HEK293 (cell line): ENCODE results near the gene TPI1.

Source experiments
- HOXA7 ChIP-seq: sonication (generic); formaldehyde crosslinking; IDR thresholded peaks from 2 replicates; pipeline ENCODE4 v1.8.1; 2022; ENCODE audit warnings: missing genetic modification reagents, borderline replicate concordance
- KLF1 ChIP-seq: fragments of 450-650 bp; formaldehyde crosslinking; IDR thresholded peaks from 2 replicates; pipeline ENCODE4 v1.5.1; 2016; ENCODE audit warnings: missing biosample characterization, missing genetic modification characterization
- KLF16 ChIP-seq: fragments of 450-650 bp; formaldehyde crosslinking; IDR thresholded peaks from 2 replicates; pipeline ENCODE4 v1.5.1; 2017; ENCODE audit warnings: missing biosample characterization, missing genetic modification characterization
- MEIS1 ChIP-seq: sonication (generic); formaldehyde crosslinking; IDR thresholded peaks from 2 replicates; pipeline ENCODE4 v1.8.1; 2022; ENCODE audit warnings: missing genetic modification reagents, mild to moderate bottlenecking, borderline replicate concordance
- ZNF10 ChIP-seq: fragments of 450-650 bp; formaldehyde crosslinking; IDR thresholded peaks from 2 replicates; pipeline ENCODE4 v1.5.1; 2017; ENCODE audit warnings: missing biosample characterization, missing genetic modification characterization
- ZNF121 ChIP-seq: fragments of 450-650 bp; formaldehyde crosslinking; IDR thresholded peaks from 2 replicates; pipeline ENCODE4 v1.5.1; 2016; ENCODE audit warnings: missing biosample characterization, missing genetic modification characterization
- ZNF184 ChIP-seq: fragments of 450-650 bp; IDR thresholded peaks from 2 replicates; pipeline ENCODE4 v1.5.1; 2018; ENCODE audit warnings: missing biosample characterization, mild to moderate bottlenecking, missing genetic modification characterization
- ZNF274 ChIP-seq, 2 experiments: fragments of 200-500 bp in 1 of 2; fragments of 450-650 bp in 1 of 2; sonication (Bioruptor generic) in 1 of 2; formaldehyde crosslinking in 1 of 2; IDR thresholded peaks; 2 replicates each; pipeline versions ENCODE4 v1.5.1 to v1.6.1; 2014 to 2016; ENCODE audit warnings: borderline replicate concordance in 1 of 2, inconsistent platforms in 1 of 2, low read length in 1 of 2, missing biosample characterization in 1 of 2, missing genetic modification characterization in 1 of 2
- ZNF449 ChIP-seq: fragments of 450-650 bp; formaldehyde crosslinking; IDR thresholded peaks from 2 replicates; pipeline ENCODE4 v1.5.1; 2017; ENCODE audit warnings: missing biosample characterization, mild to moderate bottlenecking, missing genetic modification characterization, moderate library complexity
- ZNF670 ChIP-seq: fragments of 450-650 bp; formaldehyde crosslinking; IDR thresholded peaks from 2 replicates; pipeline ENCODE4 v1.5.1; 2016; ENCODE audit warnings: missing biosample characterization, missing genetic modification characterization, low read depth
- ZSCAN18 ChIP-seq: fragments of 450-650 bp; formaldehyde crosslinking; IDR thresholded peaks from 2 replicates; pipeline ENCODE4 v1.5.1; 2016; ENCODE audit warnings: missing biosample characterization, missing genetic modification characterization
- ZSCAN30 ChIP-seq: fragments of 450-650 bp; IDR thresholded peaks from 2 replicates; pipeline ENCODE4 v1.5.1; 2018; ENCODE audit warnings: missing biosample characterization, mild to moderate bottlenecking, missing genetic modification characterization, moderate library complexity
- ZSCAN4 ChIP-seq: fragments of 450-650 bp; formaldehyde crosslinking; IDR thresholded peaks from 2 replicates; pipeline ENCODE4 v1.5.1; 2017; ENCODE audit warnings: missing biosample characterization, missing genetic modification characterization
- TF ChIP-seq, protein P1 (sequence below): fragments of 450-650 bp; formaldehyde crosslinking; IDR thresholded peaks from 2 replicates; pipeline ENCODE4 v1.5.1; 2016; ENCODE audit warnings: missing biosample characterization, missing genetic modification characterization

DNA sequence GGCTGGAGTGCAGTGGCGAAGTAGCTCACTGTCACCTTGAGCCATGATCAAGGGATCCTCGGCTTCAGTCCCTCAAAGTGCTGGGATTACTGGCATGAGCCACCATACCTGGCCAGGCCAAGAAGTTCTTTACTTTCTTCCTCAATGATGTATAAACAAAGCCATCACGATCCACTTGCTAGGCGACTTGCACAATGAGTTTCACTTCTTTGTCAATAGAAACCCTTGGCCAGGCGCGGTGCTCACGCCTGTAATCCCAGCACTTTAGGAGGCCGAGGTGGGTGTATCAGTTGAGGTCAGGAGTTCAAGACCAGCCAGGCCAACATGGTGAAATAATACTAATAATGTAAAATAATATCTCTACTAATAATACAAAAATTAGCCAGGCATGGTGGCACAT lies 20.1 kb downstream of the TPI1 start:
- TF ChIP-seq ZNF184: no peak
- TF ChIP-seq, protein P1, sequence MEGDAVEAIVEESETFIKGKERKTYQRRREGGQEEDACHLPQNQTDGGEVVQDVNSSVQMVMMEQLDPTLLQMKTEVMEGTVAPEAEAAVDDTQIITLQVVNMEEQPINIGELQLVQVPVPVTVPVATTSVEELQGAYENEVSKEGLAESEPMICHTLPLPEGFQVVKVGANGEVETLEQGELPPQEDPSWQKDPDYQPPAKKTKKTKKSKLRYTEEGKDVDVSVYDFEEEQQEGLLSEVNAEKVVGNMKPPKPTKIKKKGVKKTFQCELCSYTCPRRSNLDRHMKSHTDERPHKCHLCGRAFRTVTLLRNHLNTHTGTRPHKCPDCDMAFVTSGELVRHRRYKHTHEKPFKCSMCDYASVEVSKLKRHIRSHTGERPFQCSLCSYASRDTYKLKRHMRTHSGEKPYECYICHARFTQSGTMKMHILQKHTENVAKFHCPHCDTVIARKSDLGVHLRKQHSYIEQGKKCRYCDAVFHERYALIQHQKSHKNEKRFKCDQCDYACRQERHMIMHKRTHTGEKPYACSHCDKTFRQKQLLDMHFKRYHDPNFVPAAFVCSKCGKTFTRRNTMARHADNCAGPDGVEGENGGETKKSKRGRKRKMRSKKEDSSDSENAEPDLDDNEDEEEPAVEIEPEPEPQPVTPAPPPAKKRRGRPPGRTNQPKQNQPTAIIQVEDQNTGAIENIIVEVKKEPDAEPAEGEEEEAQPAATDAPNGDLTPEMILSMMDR: no peak
- TF ChIP-seq MEIS1 (CRISPR knock-in tag): no peak
- TF ChIP-seq ZSCAN30 (tag by site-specific recombination): no peak
- TF ChIP-seq KLF16 (tag by site-specific recombination): no peak
- TF ChIP-seq ZSCAN18: no peak
- no peak for TF ChIP-seq ZNF10 (tag by site-specific recombination)
- no peak for TF ChIP-seq ZNF449 (tag by site-specific recombination)
- TF ChIP-seq HOXA7 (CRISPR knock-in tag): no peak
- TF ChIP-seq KLF1 (tag by site-specific recombination): no peak
- no peak for TF ChIP-seq ZNF274 (IDR thresholded peaks at IDR 0.05; ENCODE audit: low read length)
- no peak for TF ChIP-seq ZNF274 (tag by site-specific recombination; IDR thresholded peaks at IDR 0.05; ENCODE audit: borderline replicate concordance)
- no peak for TF ChIP-seq ZNF121
- no peak for TF ChIP-seq ZNF670 (tag by site-specific recombination)
- no peak for TF ChIP-seq ZSCAN4 (tag by site-specific recombination)
